Neural cell (in vitro differentiated cells): ENCODE results near the gene DGKQ. TPM values are rescaled to one million over a fixed set of nuclear protein-coding genes. Genes with fewer than 3 reads are reported as not detected.
A peak's percentile ranks its signal among the peaks of the same experiment; 100 is the strongest.

ENCODE experiments used
- H2AFZ ChIP-seq: fragments of 200-600, 300-800 bp; sonication (generic), shearing (Covaris generic); 2 replicates; pipeline ENCODE4 v1.6.0; 2014; ENCODE audit warnings: low read depth, mild to moderate bottlenecking, antibody characterized with exemption, low read length, moderate library complexity
- H3F3A ChIP-seq: fragments of 200-600 bp; shearing (Covaris generic); 2 replicates; pipeline ENCODE4 v1.6.1; 2016; ENCODE audit warnings: mild to moderate bottlenecking, moderate library complexity, mixed read lengths, antibody characterized with exemption, low read length; ENCODE audit not compliant: insufficient read depth, poor library complexity, severe bottlenecking
- H3K27ac ChIP-seq: fragments of 200-600, 300-800 bp; sonication (generic), shearing (Covaris generic); 2 replicates; pipeline ENCODE4 v1.5.1; 2014; ENCODE audit warnings: mild to moderate bottlenecking, low read length, moderate library complexity
- H3K27me3 ChIP-seq: fragments of 300-800, 200-600 bp; sonication (generic), shearing (Covaris generic); 2 replicates; pipeline ENCODE4 v1.6.0; 2014; ENCODE audit warnings: mild to moderate bottlenecking, low read depth, low read length, moderate library complexity; ENCODE audit not compliant: insufficient read depth
- H3K36me3 ChIP-seq: fragments of 300-800, 200-600 bp; sonication (generic), shearing (Covaris generic); 2 replicates; pipeline ENCODE4 v1.5.1; 2014; ENCODE audit warnings: mild to moderate bottlenecking, antibody characterized with exemption, low read length, moderate library complexity; ENCODE audit not compliant: insufficient read depth
- H3K4me2 ChIP-seq: fragments of 300-800, 200-600 bp; sonication (generic), shearing (Covaris generic); 2 replicates; pipeline ENCODE4 v1.6.0; 2014; ENCODE audit warnings: mild to moderate bottlenecking, low read length
- H3K4me3 ChIP-seq: fragments of 300-800, 200-600 bp; sonication (generic), shearing (Covaris generic); 2 replicates; pipeline ENCODE4 v1.5.1; 2014; ENCODE audit warnings: mild to moderate bottlenecking, low read length, moderate library complexity
- H3K79me2 ChIP-seq: fragments of 200-600 bp; shearing (Covaris generic); replicated peaks from 2 replicates; pipeline ENCODE4 v1.6.0; 2014; ENCODE audit warnings: mild to moderate bottlenecking, low read length, moderate library complexity; ENCODE audit not compliant: insufficient read depth
- H3K9ac ChIP-seq: fragments of 300-800, 200-600 bp; sonication (generic), shearing (Covaris generic); 2 replicates; pipeline ENCODE4 v1.6.1; 2016; ENCODE audit warnings: mild to moderate bottlenecking, low read length, mixed read lengths
- H3K9me2 ChIP-seq: fragments of 200-600 bp; shearing (Covaris generic); 2 replicates; pipeline ENCODE4 v1.6.1; 2016; ENCODE audit warnings: mild to moderate bottlenecking, low read length, mixed read lengths; ENCODE audit not compliant: insufficient read depth
- H3K9me3 ChIP-seq: fragments of 200-600, 300-800 bp; sonication (generic), shearing (Covaris generic); 2 replicates; pipeline ENCODE4 v1.6.1; 2016; ENCODE audit warnings: mild to moderate bottlenecking, mixed run types, low read length, moderate library complexity, mixed read lengths
- H4K20me1 ChIP-seq: fragments of 200-600 bp; shearing (Covaris generic); 2 replicates; pipeline ENCODE4 v1.6.1; 2016; ENCODE audit warnings: mild to moderate bottlenecking, mixed run types; ENCODE audit not compliant: insufficient read depth
- EP300 ChIP-seq: fragments of 450-650 bp; conservative IDR thresholded peaks from 2 replicates; pipeline ENCODE4 v1.6.1; 2014; ENCODE audit warnings: antibody characterized with exemption, mild to moderate bottlenecking, moderate library complexity; ENCODE audit not compliant: poor library complexity, severe bottlenecking
- EZH2 ChIP-seq: fragments of 200-600, 300-800 bp; shearing (Covaris generic), sonication (generic); IDR thresholded peaks from 2 replicates; pipeline ENCODE4 v1.6.1; 2014; ENCODE audit warnings: antibody characterized with exemption, low read length, borderline replicate concordance, mild to moderate bottlenecking; ENCODE audit not compliant: insufficient read depth, poor library complexity, severe bottlenecking
- MXI1 ChIP-seq: fragments of 450-650 bp; conservative IDR thresholded peaks from 2 replicates; pipeline ENCODE4 v1.6.1; 2014; ENCODE audit warnings: antibody characterized with exemption, mild to moderate bottlenecking; ENCODE audit not compliant: poor library complexity, severe bottlenecking
- POLR2AphosphoS5 ChIP-seq: IDR thresholded peaks from 2 replicates; pipeline ENCODE4 v1.6.1; 2012
- polyA plus RNA-seq: library from polyadenylated mRNA; depleted of rRNA; stranded (reverse); fragments of >200 nt; gene quantifications from 2 replicates; pipeline ENCODE4 v1.2.3, GENCODE V29; 2014
- TF ChIP-seq, protein P1 (sequence below): fragments of 450-650 bp; IDR thresholded peaks from 2 replicates; pipeline ENCODE4 v1.5.1; 2014; ENCODE audit warnings: antibody characterized with exemption, mild to moderate bottlenecking, moderate library complexity; ENCODE audit not compliant: poor library complexity, severe bottlenecking

Gene DGKQ
- polyA plus RNA-seq, 1 donor from 2014 or later, result 32.4 TPM

DNA sequence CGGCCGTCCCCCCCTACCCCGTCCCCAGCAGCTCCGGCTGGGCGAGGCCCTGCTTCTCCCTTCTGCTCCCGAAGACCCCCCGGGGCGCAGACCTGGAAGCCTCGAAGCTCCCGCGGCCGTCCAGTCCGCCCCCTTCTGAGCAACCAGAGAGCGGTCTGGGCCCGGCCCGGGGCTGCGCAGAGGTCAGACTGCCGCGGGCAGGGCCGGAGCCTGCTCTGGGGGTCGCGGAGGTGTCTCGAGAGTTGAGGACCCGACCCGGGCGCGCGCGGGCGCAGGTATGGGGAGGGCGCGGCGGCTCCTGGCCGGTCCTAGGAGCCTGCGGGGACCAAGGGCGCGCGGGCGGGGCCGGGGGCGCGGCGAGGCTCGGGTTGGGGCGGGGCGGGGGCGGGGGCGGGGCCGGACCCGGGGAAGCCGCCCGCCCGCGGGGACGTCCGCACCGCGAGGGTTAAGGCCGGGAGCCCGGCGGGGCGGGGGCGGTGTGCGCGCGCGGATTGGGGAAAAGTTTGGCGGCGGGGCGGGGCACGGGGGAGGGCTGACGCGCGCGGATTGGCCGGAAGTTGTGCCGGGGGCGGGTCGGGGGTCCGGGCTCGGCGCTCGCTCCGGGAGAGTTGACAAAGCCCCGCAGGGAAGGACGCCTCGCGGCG lies 37.8 kb upstream of the DGKQ start, which contains the start of gene FGFRL1:
Gene FGFRL1, plus strand, starts transcription at position 605 of the 644 bp plus-strand sequence. CDS start 860 bp downstream, outside the sequence.
- Histone ChIP-seq H3K36me3 (no peaks in the 10 kb centered on the region), H2AFZ (no peak within 1 kb of the TSS), H3K79me2 (no peaks in the 10 kb centered on the region), H3K27me3 (peaks cover 37% of the 10 kb centered on the region), H4K20me1 (no peaks in the 10 kb centered on the region), H3K9me3 (no peaks in the 10 kb centered on the region), H3K27ac (no peak within 1 kb of the TSS), H3K9me2 (no peaks in the 10 kb centered on the region), H3K9ac (no peak within 1 kb of the TSS), H3K4me2 (no peak within 1 kb of the TSS), H3K4me3 (peak within 1 kb of the TSS; percentile 59), H3F3A (no peaks in the 10 kb centered on the region)
- TF ChIP-seq MXI1, result no peak
- peak; percentile 4 for TF ChIP-seq EZH2

DNA sequence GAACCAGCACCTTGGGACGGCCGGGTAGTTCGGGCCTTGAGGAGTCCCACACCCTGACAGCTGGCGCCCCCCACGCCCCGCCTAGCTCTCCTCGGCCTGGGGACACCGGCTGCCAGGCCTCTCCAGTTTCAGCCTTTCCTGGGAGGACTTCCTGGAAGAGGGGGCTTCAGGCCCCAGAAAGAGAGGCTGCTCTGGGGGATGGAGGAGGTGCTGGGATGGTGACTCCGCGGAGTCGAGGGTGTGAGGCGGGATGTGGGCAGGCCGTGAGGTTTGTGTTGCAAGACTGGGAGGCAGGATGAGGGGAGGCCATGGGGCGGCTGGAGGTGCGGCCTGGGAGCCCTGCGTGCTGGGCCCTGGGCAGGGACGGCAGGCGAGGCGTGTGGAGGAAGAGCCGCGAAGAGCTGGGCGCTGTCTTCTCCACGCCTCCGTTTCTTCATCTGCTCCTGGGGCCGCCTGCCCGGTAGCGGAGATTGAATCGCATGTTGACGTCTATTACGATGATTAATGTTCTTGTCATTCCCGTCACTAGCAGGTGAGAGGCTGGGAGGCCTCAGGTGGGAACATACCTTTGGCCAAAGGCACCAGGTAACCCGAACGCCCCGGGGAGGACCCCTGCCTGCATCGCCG lies 37.1 kb upstream of the DGKQ start:
- no peaks in the 10 kb centered on the region for H3K9me3 ChIP-seq
- no peaks in the 10 kb centered on the region for H4K20me1 ChIP-seq
- no peaks in the 10 kb centered on the region for H3F3A ChIP-seq
- H3K27me3 ChIP-seq, result peaks cover 37% of the 10 kb centered on the region
- peak overlapping the region; percentile 59 for H3K4me3 ChIP-seq
- no peak overlapping the region for H3K4me2 ChIP-seq
- no peaks in the 10 kb centered on the region for H3K9me2 ChIP-seq
- no peaks in the 10 kb centered on the region for H3K79me2 ChIP-seq
- H2AFZ ChIP-seq, result no peak overlapping the region
- TF ChIP-seq EP300 (no peak), EZH2 (peak; percentile 92)
- H3K9ac ChIP-seq, result no peak overlapping the region
- H3K27ac ChIP-seq, result no peak overlapping the region
- no peaks in the 10 kb centered on the region for H3K36me3 ChIP-seq

DNA sequence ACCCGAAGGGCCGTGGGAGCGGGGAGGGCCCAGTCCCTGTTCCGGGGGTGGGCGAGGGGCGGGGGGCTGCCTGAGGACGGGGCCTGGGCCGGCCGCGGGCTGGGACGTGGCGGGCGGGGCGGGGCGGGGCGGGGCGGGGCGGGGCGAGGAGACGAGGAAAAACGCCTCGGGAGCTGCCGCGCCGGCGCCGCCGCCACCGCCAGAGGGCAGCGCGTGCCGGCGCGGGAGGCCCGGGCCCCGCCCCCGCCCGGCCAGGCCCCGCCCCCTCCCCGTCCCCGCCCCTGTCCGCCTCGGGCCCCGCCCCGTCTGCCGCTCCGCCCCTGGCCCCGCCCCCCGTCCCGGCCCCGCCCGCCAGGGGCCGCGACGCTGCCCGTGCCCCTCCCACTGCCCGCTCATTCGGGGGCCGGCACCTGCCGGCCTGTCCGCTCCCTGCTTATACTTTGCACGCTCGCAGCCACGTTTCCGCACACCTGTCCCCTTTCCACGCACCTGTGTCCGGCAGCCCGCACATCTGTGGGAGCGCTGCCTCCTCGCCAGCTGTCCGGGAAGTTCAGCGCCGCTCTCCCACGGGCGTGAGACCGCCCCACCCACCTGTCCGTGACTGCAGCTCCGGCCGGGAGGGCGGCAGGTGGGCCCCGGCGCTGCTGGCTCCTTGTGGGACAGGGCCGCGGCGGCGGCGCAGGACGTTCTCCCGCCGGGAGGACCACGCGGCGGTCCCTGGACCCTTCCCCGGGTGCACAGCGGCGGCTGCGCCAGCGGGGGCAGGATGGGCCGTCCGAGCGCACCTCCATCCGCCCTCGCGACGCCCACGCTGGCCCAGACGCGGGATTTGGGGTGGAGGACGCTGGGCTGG lies 36.4 kb upstream of the DGKQ start:
- Histone ChIP-seq H3K79me2 (no peaks in the 10 kb centered on the region), H3K9me2 (no peaks in the 10 kb centered on the region), H3F3A (no peaks in the 10 kb centered on the region), H2AFZ (no peak overlapping the region), H3K27me3 (peaks cover 42% of the 10 kb centered on the region), H3K4me3 (peak overlapping the region; percentile 66), H4K20me1 (no peaks in the 10 kb centered on the region), H3K9ac (peak overlapping the region; percentile 47), H3K36me3 (no peaks in the 10 kb centered on the region), H3K9me3 (no peaks in the 10 kb centered on the region), H3K27ac (no peak overlapping the region), H3K4me2 (no peak overlapping the region)
- TF ChIP-seq EZH2 (peak; percentile 13), POLR2AphosphoS5 (no peak)
- TF ChIP-seq, protein P1, sequence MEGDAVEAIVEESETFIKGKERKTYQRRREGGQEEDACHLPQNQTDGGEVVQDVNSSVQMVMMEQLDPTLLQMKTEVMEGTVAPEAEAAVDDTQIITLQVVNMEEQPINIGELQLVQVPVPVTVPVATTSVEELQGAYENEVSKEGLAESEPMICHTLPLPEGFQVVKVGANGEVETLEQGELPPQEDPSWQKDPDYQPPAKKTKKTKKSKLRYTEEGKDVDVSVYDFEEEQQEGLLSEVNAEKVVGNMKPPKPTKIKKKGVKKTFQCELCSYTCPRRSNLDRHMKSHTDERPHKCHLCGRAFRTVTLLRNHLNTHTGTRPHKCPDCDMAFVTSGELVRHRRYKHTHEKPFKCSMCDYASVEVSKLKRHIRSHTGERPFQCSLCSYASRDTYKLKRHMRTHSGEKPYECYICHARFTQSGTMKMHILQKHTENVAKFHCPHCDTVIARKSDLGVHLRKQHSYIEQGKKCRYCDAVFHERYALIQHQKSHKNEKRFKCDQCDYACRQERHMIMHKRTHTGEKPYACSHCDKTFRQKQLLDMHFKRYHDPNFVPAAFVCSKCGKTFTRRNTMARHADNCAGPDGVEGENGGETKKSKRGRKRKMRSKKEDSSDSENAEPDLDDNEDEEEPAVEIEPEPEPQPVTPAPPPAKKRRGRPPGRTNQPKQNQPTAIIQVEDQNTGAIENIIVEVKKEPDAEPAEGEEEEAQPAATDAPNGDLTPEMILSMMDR, result no peak
